VCaP (cell line): Measurements from ENCODE around the gene MAPK10.

Experiments used
- H3K27ac ChIP-seq: fragments of 450-650 bp; 2 replicates; pipeline ENCODE4 v1.5.1; 2017
- TF ChIP-seq, protein P1 (sequence below): fragments of 450-650 bp; conservative IDR thresholded peaks from 2 replicates; pipeline ENCODE4 v1.5.1; 2017; ENCODE audit warnings: mild to moderate bottlenecking, moderate library complexity

Gene MAPK10

GRCh38 chr4:86329431-86329830 is 30.4 kb downstream of the MAPK10 start:
- peak overlapping the region; percentile 89 for H3K27ac ChIP-seq
- TF ChIP-seq, protein P1, sequence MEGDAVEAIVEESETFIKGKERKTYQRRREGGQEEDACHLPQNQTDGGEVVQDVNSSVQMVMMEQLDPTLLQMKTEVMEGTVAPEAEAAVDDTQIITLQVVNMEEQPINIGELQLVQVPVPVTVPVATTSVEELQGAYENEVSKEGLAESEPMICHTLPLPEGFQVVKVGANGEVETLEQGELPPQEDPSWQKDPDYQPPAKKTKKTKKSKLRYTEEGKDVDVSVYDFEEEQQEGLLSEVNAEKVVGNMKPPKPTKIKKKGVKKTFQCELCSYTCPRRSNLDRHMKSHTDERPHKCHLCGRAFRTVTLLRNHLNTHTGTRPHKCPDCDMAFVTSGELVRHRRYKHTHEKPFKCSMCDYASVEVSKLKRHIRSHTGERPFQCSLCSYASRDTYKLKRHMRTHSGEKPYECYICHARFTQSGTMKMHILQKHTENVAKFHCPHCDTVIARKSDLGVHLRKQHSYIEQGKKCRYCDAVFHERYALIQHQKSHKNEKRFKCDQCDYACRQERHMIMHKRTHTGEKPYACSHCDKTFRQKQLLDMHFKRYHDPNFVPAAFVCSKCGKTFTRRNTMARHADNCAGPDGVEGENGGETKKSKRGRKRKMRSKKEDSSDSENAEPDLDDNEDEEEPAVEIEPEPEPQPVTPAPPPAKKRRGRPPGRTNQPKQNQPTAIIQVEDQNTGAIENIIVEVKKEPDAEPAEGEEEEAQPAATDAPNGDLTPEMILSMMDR = no peak

DNA sequence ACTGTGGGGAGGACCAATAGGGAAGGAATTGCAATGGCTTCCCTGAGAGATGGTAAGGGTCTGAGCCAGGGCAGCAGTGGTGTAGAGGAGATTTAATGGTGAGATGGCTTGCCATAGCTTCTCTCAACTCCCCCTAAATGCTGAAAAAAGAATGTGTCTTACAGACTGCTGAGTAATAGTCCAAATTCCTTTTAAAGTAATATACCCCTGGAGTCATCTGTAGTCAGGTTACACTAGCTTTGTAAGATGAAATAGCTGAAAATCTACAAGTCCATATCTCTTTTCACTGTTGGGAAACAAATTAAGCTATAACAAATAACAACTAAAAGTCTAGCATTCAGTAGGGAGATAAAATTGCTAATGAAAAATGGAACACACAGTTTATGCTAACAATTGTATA is 33.5 kb downstream of the MAPK10 start:
- H3K27ac ChIP-seq = peak overlapping the region; percentile 17; the same call in 1 of the 2 replicates
- TF ChIP-seq, protein P1 = no peak

DNA sequence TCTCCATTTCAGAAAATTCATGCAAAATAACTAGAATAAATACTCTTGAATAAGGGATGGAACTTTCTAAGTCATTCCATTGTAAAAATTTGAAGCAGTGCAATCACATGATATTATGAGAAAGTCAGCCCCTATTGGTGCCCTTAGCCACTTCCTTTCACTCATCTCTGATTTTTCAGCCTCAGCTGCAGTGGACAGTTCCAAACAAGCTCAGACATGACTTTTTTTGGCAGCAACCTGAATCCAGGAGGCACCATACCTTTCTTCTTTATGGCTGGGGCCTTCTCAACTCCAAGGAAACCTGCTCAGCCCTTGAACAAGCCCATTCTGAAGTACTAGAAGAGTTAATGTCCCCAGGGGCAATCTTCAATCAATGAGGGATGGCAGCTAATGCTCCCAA is 40.5 kb downstream of the MAPK10 start:
- TF ChIP-seq, protein P1 = no peak
- H3K27ac ChIP-seq = no peak overlapping the region

DNA sequence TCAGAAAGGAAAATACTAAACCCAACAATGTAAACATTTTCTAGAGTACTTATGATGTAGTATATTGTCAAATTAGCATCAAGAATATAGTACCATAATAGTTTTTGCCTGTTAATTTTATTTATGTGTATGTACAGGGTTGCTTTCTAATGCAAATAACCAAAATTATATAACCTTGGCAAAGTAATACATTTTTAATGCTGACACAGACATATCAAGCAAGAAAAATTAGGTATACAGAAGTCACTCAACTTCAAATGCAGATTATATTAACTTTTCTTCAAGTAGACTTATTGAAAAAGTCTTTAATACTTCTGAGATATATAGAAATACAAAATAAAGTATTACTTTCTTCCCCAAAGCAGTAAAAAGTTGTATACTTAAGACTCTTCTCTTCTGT is 44.3 kb downstream of the MAPK10 start:
- TF ChIP-seq, protein P1 = no peak
- no peak overlapping the region for H3K27ac ChIP-seq

GRCh38 chr4:86313656-86314055 is 46.2 kb downstream of the MAPK10 start:
- H3K27ac ChIP-seq = no peak overlapping the region
- TF ChIP-seq, protein P1 = no peak

DNA sequence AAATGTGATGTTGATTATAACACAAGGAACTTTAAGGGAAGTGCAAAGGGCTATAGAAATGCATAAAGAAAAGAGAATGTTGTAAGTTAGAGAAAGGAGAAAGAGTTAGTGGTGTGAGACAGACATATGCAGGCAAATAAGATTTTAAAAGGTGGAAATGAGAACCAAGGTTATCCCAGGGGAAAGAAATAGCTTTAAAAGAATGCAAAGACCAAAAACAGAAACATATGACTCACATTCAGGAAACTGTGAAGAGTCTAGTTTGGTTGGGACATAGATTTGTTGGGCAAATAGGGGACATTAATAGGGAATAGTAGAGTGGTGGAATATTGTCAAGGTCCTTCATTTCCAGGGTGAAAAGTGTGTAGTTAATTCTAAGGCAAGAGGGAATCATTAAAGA is 52.4 kb downstream of the MAPK10 start:
- TF ChIP-seq, protein P1 = no peak
- no peak overlapping the region for H3K27ac ChIP-seq

- TF ChIP-seq, protein P1 = no peak
- no peak overlapping the region for H3K27ac ChIP-seq
Observed at GRCh38 chr4:86306816-86307215, 53.0 kb downstream of the MAPK10 start.
